Measurements from ENCODE around the gene ARID5B.

DNA sequence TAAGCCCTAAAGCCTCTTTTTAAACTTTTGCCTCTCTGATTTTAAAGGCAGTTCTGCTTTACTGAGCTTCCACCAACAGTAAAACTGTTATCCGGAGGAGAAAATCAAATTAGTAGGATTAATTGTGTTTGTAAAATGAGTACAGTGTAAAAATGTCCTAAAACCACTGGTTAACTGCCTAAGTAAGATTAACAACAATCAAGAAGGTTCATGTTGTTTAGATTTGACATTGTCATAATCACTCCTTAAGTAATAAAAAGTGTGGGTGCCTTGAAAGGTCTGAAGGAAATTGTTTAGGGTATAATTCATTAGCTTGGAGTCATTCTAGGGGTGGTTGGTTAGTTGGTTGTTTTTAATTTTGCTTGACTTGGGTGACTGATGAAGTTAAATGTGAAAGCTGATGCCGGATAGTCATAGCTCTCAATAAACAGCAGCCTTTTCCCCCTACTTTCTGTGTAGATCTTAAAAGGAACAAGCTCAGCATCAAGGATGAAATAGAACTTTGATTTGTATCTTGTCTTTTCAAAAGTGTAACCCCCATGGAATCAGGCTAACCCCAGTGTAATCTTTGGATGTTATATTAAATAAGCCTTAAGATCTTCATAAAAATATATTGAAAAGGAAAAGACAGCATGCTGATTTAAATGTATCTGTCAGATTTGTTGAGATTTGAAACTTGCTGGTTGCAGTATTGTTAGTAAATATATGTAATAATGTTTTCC lies 148.3 kb downstream of the ARID5B start:
- TF ChIP-seq POLR2A (IDR thresholded peaks at IDR 0.05; ENCODE audit: low read depth, low read length) (no peak), POLR2AphosphoS5 (IDR thresholded peaks at IDR 0.05; ENCODE audit: low read depth, low read length) (no peak), TAF1 (IDR thresholded peaks at IDR 0.05; ENCODE audit: low read depth, low read length) (no peak), PAX5 (IDR thresholded peaks at IDR 0.05; ENCODE audit: insufficient read depth, low read length, severe bottlenecking) (no peak), SPI1 (IDR thresholded peaks at IDR 0.05; ENCODE audit: low read depth, low read length) (no peak), POU2F2 (IDR thresholded peaks at IDR 0.05; ENCODE audit: low read depth, low read length) (no peak)

Data from GM12891 (cell line).